M059J (cell line): ENCODE results near the gene CABP7. TPM values are rescaled to one million over a fixed set of nuclear protein-coding genes. Genes with fewer than 3 reads are reported as not detected.

Source experiments
- DNase-seq: peaks from one replicate; pipeline ENCODE4 v3.0.0-alpha.2; 2012; ENCODE audit warnings: low read depth
- total RNA-seq: library from RNA; depleted of rRNA; stranded (reverse); fragments of >200 nt; shearing (Covaris generic); gene quantifications from 2 replicates; pipeline ENCODE4 v1.2.3, GENCODE V29; 2014; rRNA removed

The CABP7 gene
- total RNA-seq, 1 experiment from 2014 or later, result 1.7 TPM

GRCh38 chr22:29773233-29773632 lies 53.4 kb downstream of the CABP7 start:
- DNase-seq, result peak; percentile 82

- DNase-seq, result no peak
Measured at GRCh38 chr22:29780220-29780619, 60.4 kb downstream of the CABP7 start.

GRCh38 chr22:29780748-29781676 lies 61.2 kb downstream of the CABP7 start:
- DNase-seq, result peak; percentile 93

Other genes starting within 250 kb of the CABP7 start
- not detected in 2 replicates for gene NEFH, start 239.8 kb upstream of the CABP7 start, total RNA-seq
- gene THOC5, start 166.2 kb upstream of the CABP7 start, total RNA-seq, result 22.3 and 30.5 TPM in 2 replicates
- 67.4 and 71.3 TPM in 2 replicates for gene NIPSNAP1, start 138.9 kb upstream of the CABP7 start, total RNA-seq
- 50.5 and 86.0 TPM in 2 replicates for gene NF2, start 116.4 kb upstream of the CABP7 start, total RNA-seq
- gene ZMAT5, start 47.0 kb downstream of the CABP7 start, total RNA-seq, result 19.4 and 27.5 TPM in 2 replicates
- gene UQCR10, start 47.4 kb downstream of the CABP7 start, total RNA-seq, result 126 and 140 TPM in 2 replicates
- gene ASCC2, start 118.3 kb downstream of the CABP7 start, total RNA-seq, result 14.8 and 28.7 TPM in 2 replicates
- 9.3 and 16.7 TPM in 2 replicates for gene MTMR3, start 163.2 kb downstream of the CABP7 start, total RNA-seq